A673 (cell line): ENCODE data around the gene SEC16A. TPM values are rescaled to one million over a fixed set of nuclear protein-coding genes. Genes with fewer than 3 reads are reported as not detected.
A peak's percentile ranks its signal among the peaks of the same experiment; 100 is the strongest.

Experiments
- BruUV-seq: library from RNA; stranded (reverse); fragments of 400-500 nt; replicated peaks from 2 replicates; lab custom pipeline; 2021; lab: Mats Ljungman, UMichigan
- CTCF ChIA-PET: fragments of 300-600 bp; sonication (Branson Sonifier 250); formaldehyde crosslinking; loops from one replicate; lab custom pipeline; 2022; ENCODE audit warnings: antibody characterized with exemption; lab: Charles Lee
- POLR2A ChIA-PET: fragments of 300-600 bp; sonication (Branson Sonifier 250); formaldehyde crosslinking; loops from one replicate; lab custom pipeline; 2022; ENCODE audit warnings: antibody characterized with exemption; ENCODE audit not compliant: low non-redundant PET; lab: Charles Lee
- DNase-seq: peaks from one replicate; pipeline ENCODE4 v3.0.0-alpha.2; 2015; ENCODE audit warnings: low spot score
- H3K27ac ChIP-seq: fragments of 200-600 bp; sonication (generic); 2 replicates; pipeline ENCODE4 v1.5.1; 2016; ENCODE audit warnings: mixed run types, low read depth, mild to moderate bottlenecking, mixed read lengths, antibody characterized with exemption, low read length; ENCODE audit not compliant: poor library complexity, severe bottlenecking
- H3K27me3 ChIP-seq: fragments of 200-600 bp; sonication (generic); replicated peaks from 2 replicates; pipeline ENCODE4 v1.6.1; 2017; ENCODE audit warnings: mixed run types, low read depth, mild to moderate bottlenecking, mixed read lengths, antibody characterized with exemption, low read length; ENCODE audit not compliant: insufficient read depth, poor library complexity
- H3K36me3 ChIP-seq: fragments of 200-600 bp; sonication (generic); 2 replicates; pipeline ENCODE4 v1.6.1; 2016; ENCODE audit warnings: mixed run types, mild to moderate bottlenecking, mixed read lengths, antibody characterized with exemption, low read length; ENCODE audit not compliant: insufficient read depth, poor library complexity, severe bottlenecking
- H3K4me1 ChIP-seq: fragments of 200-600 bp; sonication (generic); 2 replicates; pipeline ENCODE4 v1.6.1; 2017; ENCODE audit warnings: mixed run types, mild to moderate bottlenecking, mixed read lengths, antibody characterized with exemption, low read length; ENCODE audit not compliant: insufficient read depth, poor library complexity, severe bottlenecking
- H3K4me3 ChIP-seq: fragments of 200-600 bp; sonication (generic); 2 replicates; pipeline ENCODE4 v1.5.1; 2016; ENCODE audit warnings: low read depth, mixed run types, mild to moderate bottlenecking, mixed read lengths, low read length; ENCODE audit not compliant: poor library complexity, severe bottlenecking
- H3K9me3 ChIP-seq: fragments of 200-600 bp; sonication (generic); 2 replicates; pipeline ENCODE4 v1.6.1; 2016; ENCODE audit warnings: mixed run types, low read depth, mild to moderate bottlenecking, mixed read lengths, antibody characterized with exemption, low read length; ENCODE audit not compliant: poor library complexity, severe bottlenecking
- CTCF ChIP-seq: fragments of 300-800, 200-600 bp; sonication (generic); conservative IDR thresholded peaks from 2 replicates; pipeline ENCODE4 v1.5.1; 2017; ENCODE audit warnings: low read depth, mild to moderate bottlenecking, antibody characterized with exemption, low read length, moderate library complexity, mixed read lengths
- EZH2 ChIP-seq: fragments of 200-600 bp; sonication (generic); IDR thresholded peaks from 2 replicates; pipeline ENCODE4 v1.6.1; 2017; ENCODE audit warnings: borderline replicate concordance, low read depth, mild to moderate bottlenecking, mixed read lengths, antibody characterized with exemption, low read length; ENCODE audit not compliant: poor library complexity, severe bottlenecking
- intact Hi-C: fragments of 100-400 bp; cut with micrococcal nuclease; formaldehyde crosslinking; loops from one replicate; pipeline ENCODE4 v1.10.0; 2022; ENCODE audit not compliant: unreplicated experiment
- total RNA-seq: library from RNA; stranded (reverse); gene quantifications from 2 replicates; pipeline ENCODE4 v1.2.3, GENCODE V29; 2021

The SEC16A gene
- total RNA-seq, 1 experiment from 2014 or later, result 72.9 TPM

GRCh38 chr9:136519263-136520052 lies 36.6 kb upstream of the SEC16A start:
- intact Hi-C loops, result no loop called here
- POLR2A ChIA-PET, result interaction anchor here (0.6 kb wide), 1 partner anchor 32 kb away, joined by 8 read pairs; no protein-coding TSS in a partner anchor
- Histone ChIP-seq H3K27ac (peak overlapping the region; percentile 30), H3K4me3 (no peak overlapping the region), H3K4me1 (peaks cover 9% of the 10 kb centered on the region), H3K36me3 (peaks cover 20% of the 10 kb centered on the region), H3K27me3 (no peaks in the 10 kb centered on the region), H3K9me3 (no peaks in the 10 kb centered on the region)
- BruUV-seq, result no TSS peak
- TF ChIP-seq CTCF, result no peak
- TF ChIP-seq EZH2, result no peak
- CTCF ChIA-PET, result no interaction called here
- DNase-seq, result no peak

- BruUV-seq, result no TSS peak
- POLR2A ChIA-PET, result interaction anchor here (0.6 kb wide), 1 partner anchor 33 kb away, joined by 8 read pairs; no protein-coding TSS in a partner anchor
- no peak for TF ChIP-seq EZH2
- TF ChIP-seq CTCF, result no peak
- Histone ChIP-seq H3K9me3 (no peaks in the 10 kb centered on the region), H3K36me3 (peaks cover 20% of the 10 kb centered on the region), H3K4me1 (peaks cover 9% of the 10 kb centered on the region), H3K27me3 (no peaks in the 10 kb centered on the region), H3K27ac (no peak overlapping the region), H3K4me3 (no peak overlapping the region)
- CTCF ChIA-PET, result no interaction called here
- intact Hi-C loops, result no loop called here
- DNase-seq, result no peak
Measured at GRCh38 chr9:136518623-136519022, 35.8 kb upstream of the SEC16A start.

GRCh38 chr9:136517950-136518349 lies 35.1 kb upstream of the SEC16A start:
- no peak overlapping the region for H3K4me3 ChIP-seq
- ChIA-PET POLR2A (no interaction called here), CTCF (no interaction called here)
- DNase-seq, result no peak
- no peak for TF ChIP-seq EZH2
- no peak for TF ChIP-seq CTCF
- no peak overlapping the region for H3K27ac ChIP-seq
- peaks cover 25% of the 10 kb centered on the region for H3K36me3 ChIP-seq
- H3K4me1 ChIP-seq, result peaks cover 9% of the 10 kb centered on the region
- no TSS peak for BruUV-seq
- H3K27me3 ChIP-seq, result no peaks in the 10 kb centered on the region
- intact Hi-C loops, result no loop called here
- no peaks in the 10 kb centered on the region for H3K9me3 ChIP-seq
